Astrocyte of the spinal cord (primary cell): ENCODE data around the gene CHP2.

Source experiments
- DNase-seq: peaks from one replicate; pipeline ENCODE4 v3.0.0; 2011; ENCODE audit warnings: low read depth, low spot score
- H3K4me3 ChIP-seq: 2 replicates; pipeline ENCODE4 v1.5.1; 2011; ENCODE audit warnings: low read depth, mild to moderate bottlenecking, low read length, moderate library complexity
- CTCF ChIP-seq: IDR thresholded peaks from 2 replicates; pipeline ENCODE4 v1.5.1; 2012; ENCODE audit warnings: low read depth, mild to moderate bottlenecking, low read length, inconsistent platforms
- in situ Hi-C: cut with HindIII; loops from 2 replicates; pipeline ENCODE4 v1.10.0; 2017; ENCODE audit warnings: low sequenced_read_pairs

The CHP2 gene

GRCh38 chr16:23754594-23755483, at the start of gene CHP2:
TSS of gene CHP2 (plus strand) at chr16:23755026. CDS start at chr16:23755050, 24 bp downstream.
- no peak for TF ChIP-seq CTCF
- in situ Hi-C loops, result no loop called here
- no peak for DNase-seq
- no peak within 1 kb of the TSS for H3K4me3 ChIP-seq

GRCh38 chr16:23705517-23705902, 49.3 kb upstream of the CHP2 start:
- in situ Hi-C loops, result no loop called here
- no peak for TF ChIP-seq CTCF
- no peak for DNase-seq
- no peak overlapping the region for H3K4me3 ChIP-seq

GRCh38 chr16:23706439-23706838, 48.4 kb upstream of the CHP2 start:
- TF ChIP-seq CTCF, result no peak
- no peak for DNase-seq
- in situ Hi-C loops, result no loop called here
- no peak overlapping the region for H3K4me3 ChIP-seq

- in situ Hi-C loops, result no loop called here
- no peak overlapping the region for H3K4me3 ChIP-seq
- TF ChIP-seq CTCF, result no peak
- DNase-seq, result no peak
Observed at GRCh38 chr16:23709536-23709935, 45.3 kb upstream of the CHP2 start.

- in situ Hi-C loops, result no loop called here
- H3K4me3 ChIP-seq, result no peak overlapping the region
- no peak for TF ChIP-seq CTCF
- DNase-seq, result no peak
Observed at GRCh38 chr16:23710008-23710407, 44.8 kb upstream of the CHP2 start.

GRCh38 chr16:23710504-23710903, 44.3 kb upstream of the CHP2 start:
- DNase-seq, result no peak
- no peak for TF ChIP-seq CTCF
- in situ Hi-C loops, result no loop called here
- no peak overlapping the region for H3K4me3 ChIP-seq
